Keratinocyte (primary cell): Measurements from ENCODE around the gene TYROBP.

Source experiments
- CTCF ChIP-seq, 3 experiments: IDR thresholded peaks in 1 of 3; conservative IDR thresholded peaks in 1 of 3; optimal IDR thresholded peaks in 1 of 3; 2 replicates in 2 of 3; 3 replicates in 1 of 3; pipeline versions ENCODE3 to v1.5.1; 2011; ENCODE audit warnings: low read length in 3 of 3, mild to moderate bottlenecking in 3 of 3, moderate library complexity in 2 of 3, control low read depth in 1 of 3, inconsistent platforms in 1 of 3; ENCODE audit not compliant: insufficient read depth in 2 of 3; ENCODE audit errors: extremely low read depth in 1 of 3
- EZH2 ChIP-seq: IDR thresholded peaks from one replicate; pipeline ENCODE4 v1.6.1; 2012; ENCODE audit warnings: inconsistent platforms, mild to moderate bottlenecking, low read length, moderate library complexity

- no peak for TF ChIP-seq CTCF (optimal IDR thresholded peaks at IDR 0.05 in 1 of 3, IDR thresholded peaks at IDR 0.05 in 1 of 3, conservative IDR thresholded peaks at IDR 0.05 in 1 of 3; ENCODE audit: extremely low read depth in 1 of 3, insufficient read depth in 2 of 3, low read length in 3 of 3)
- no peak for TF ChIP-seq EZH2
Observed at GRCh38 chr19:35945121-35945790, 37.2 kb upstream of the TYROBP start.
